ENCODE data around the gene CPEB4. TPM values are rescaled to one million over a fixed set of nuclear protein-coding genes. Genes with fewer than 3 reads are reported as not detected.

CPEB4 gene
- total RNA-seq, 1 experiment from 2014 or later, result 8.7 TPM

DNA sequence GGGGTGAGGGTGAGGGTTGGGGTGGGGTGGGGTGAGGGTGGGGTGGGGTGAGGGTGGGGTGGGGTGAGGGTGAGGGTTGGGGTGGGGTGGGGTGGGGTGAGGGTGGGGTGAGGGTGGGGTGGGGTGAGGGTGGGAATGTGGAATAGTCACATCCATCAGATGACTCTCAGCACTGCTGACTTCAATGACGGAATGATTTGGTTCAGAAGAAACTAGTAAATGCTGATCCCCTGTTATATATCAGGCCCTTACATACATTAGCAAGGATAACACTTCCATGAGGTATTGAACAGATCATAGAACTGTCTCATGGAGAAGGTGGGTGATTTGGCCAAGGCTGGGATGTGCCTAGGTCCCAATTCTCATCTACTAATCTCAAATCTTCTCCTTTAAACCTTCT is 76.4 kb downstream of the CPEB4 start:
- no peaks in the 10 kb centered on the region for H3K79me2 ChIP-seq (ENCODE audit: insufficient read depth, low read length)
- no peak overlapping the region for H4K8ac ChIP-seq (replicated peaks; ENCODE audit: insufficient read length, low read depth, low read length)
- no peaks in the 10 kb centered on the region for H3K79me1 ChIP-seq (ENCODE audit: insufficient read depth, low read depth, low read length, poor library complexity, severe bottlenecking)
- H3K4me2 ChIP-seq (ENCODE audit: insufficient read depth, insufficient read length, low read length), result peak overlapping the region; percentile 87
- H3K14ac ChIP-seq (ENCODE audit: insufficient read depth, low read length), result no peak overlapping the region
- H3K18ac ChIP-seq (ENCODE audit: insufficient read length, low read depth, low read length), result no peak overlapping the region
- no peak overlapping the region; the same call in 1 of the 2 replicates for H3K4ac ChIP-seq (ENCODE audit: low read depth, low read length)
- peak overlapping the region; percentile 79 for H3K9ac ChIP-seq (ENCODE audit: extremely low read depth, insufficient read length, low read length)
- DNase-seq, result no peak
- peak overlapping the region; percentile 78 to 94 (median 89); a peak in 4 of 7 replicates for H3K27ac Mint-ChIP-seq
- peaks cover 15% of the 10 kb centered on the region; the same call in 1 of the 2 replicates for H3K4me1 ChIP-seq (ENCODE audit: insufficient read depth, low read length)
- H3K27me3 Mint-ChIP-seq (ENCODE audit: low read depth), result no peaks in the 10 kb centered on the region; the same call in 1 of the 2 replicates
- no peaks in the 10 kb centered on the region for H3K9me3 ChIP-seq (ENCODE audit: control insufficient read depth, low read depth, low read length)
- no peak overlapping the region for H4K91ac ChIP-seq (ENCODE audit: insufficient read length, low read depth, low read length)
- peak overlapping the region; percentile 98 for H3K27ac ChIP-seq (ENCODE audit: insufficient read length, low read depth, low read length)
- peak overlapping the region; percentile 91 for H3K56ac ChIP-seq (ENCODE audit: insufficient read length, low read depth, low read length)
- no peak overlapping the region for H2BK15ac ChIP-seq (ENCODE audit: low read depth, low read length)
- no peak overlapping the region for H2BK20ac ChIP-seq (ENCODE audit: low read depth, low read length, poor library complexity, severe bottlenecking)
- H4K5ac ChIP-seq (ENCODE audit: insufficient read length, low read depth, low read length), result no peak overlapping the region
- TF ChIP-seq, protein P1, sequence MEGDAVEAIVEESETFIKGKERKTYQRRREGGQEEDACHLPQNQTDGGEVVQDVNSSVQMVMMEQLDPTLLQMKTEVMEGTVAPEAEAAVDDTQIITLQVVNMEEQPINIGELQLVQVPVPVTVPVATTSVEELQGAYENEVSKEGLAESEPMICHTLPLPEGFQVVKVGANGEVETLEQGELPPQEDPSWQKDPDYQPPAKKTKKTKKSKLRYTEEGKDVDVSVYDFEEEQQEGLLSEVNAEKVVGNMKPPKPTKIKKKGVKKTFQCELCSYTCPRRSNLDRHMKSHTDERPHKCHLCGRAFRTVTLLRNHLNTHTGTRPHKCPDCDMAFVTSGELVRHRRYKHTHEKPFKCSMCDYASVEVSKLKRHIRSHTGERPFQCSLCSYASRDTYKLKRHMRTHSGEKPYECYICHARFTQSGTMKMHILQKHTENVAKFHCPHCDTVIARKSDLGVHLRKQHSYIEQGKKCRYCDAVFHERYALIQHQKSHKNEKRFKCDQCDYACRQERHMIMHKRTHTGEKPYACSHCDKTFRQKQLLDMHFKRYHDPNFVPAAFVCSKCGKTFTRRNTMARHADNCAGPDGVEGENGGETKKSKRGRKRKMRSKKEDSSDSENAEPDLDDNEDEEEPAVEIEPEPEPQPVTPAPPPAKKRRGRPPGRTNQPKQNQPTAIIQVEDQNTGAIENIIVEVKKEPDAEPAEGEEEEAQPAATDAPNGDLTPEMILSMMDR (conservative IDR thresholded peaks at IDR 0.05), result no peak
- H3K9me3 Mint-ChIP-seq, result no peaks in the 10 kb centered on the region
- no peaks in the 10 kb centered on the region for H3K23me2 ChIP-seq (ENCODE audit: insufficient read length, low read depth, low read length, poor library complexity, severe bottlenecking)
- WGBS (ENCODE audit: extremely low coverage, insufficient read length, low lambda C conversion rate), result no CpG with 5 or more reads among the region's 1 CpG
- H3K27me3 ChIP-seq (ENCODE audit: insufficient read depth, low read length), result no peaks in the 10 kb centered on the region
- H2BK12ac ChIP-seq (ENCODE audit: insufficient read length, low read depth, low read length), result peak overlapping the region; percentile 87
- no peaks in the 10 kb centered on the region for H3K36me3 Mint-ChIP-seq (ENCODE audit: insufficient read depth in 1 of 3, low read depth in 3 of 3)
- no peak overlapping the region for H2AK5ac ChIP-seq (ENCODE audit: insufficient read length, low read length)
- no peak overlapping the region for H3K23ac ChIP-seq (ENCODE audit: insufficient read length, low read depth, low read length)
- no peak overlapping the region for H3T11ph ChIP-seq (ENCODE audit: low read length)
- no peak overlapping the region for H2AFZ ChIP-seq (ENCODE audit: low read length)
- H2BK5ac ChIP-seq (ENCODE audit: insufficient read length, low read length), result no peak overlapping the region
- H4K20me1 ChIP-seq (ENCODE audit: control insufficient read depth, insufficient read depth, insufficient read length), result no peaks in the 10 kb centered on the region
- H3K4me1 Mint-ChIP-seq, result peaks cover 51 to 52% of the 10 kb centered on the region in 2 experiments
- peak overlapping the region; percentile 49 to 78 for H3K4me3 Mint-ChIP-seq
- H2BK120ac ChIP-seq (ENCODE audit: low read depth, low read length, poor library complexity, severe bottlenecking), result no peak overlapping the region

Data from H9 (cell line).